Neuronal stem cell (in vitro differentiated cells): ENCODE measurements around the gene MKNK1.

Experiments
- DNase-seq: peaks from one replicate; pipeline ENCODE4 v3.0.0-alpha.2; 2013; ENCODE audit warnings: low spot score
- H2AFZ ChIP-seq: one replicate; pipeline ENCODE4 v1.6.1; 2013; ENCODE audit warnings: mild to moderate bottlenecking, low read length, inconsistent platforms
- H2AK5ac ChIP-seq: 2 replicates; pipeline ENCODE4 v1.6.1; 2013; ENCODE audit warnings: low read depth, mild to moderate bottlenecking, inconsistent platforms, low read length, moderate library complexity, mixed read lengths
- H2BK120ac ChIP-seq: 2 replicates; pipeline ENCODE4 v1.6.1; 2013; ENCODE audit warnings: low read depth, mild to moderate bottlenecking, inconsistent platforms, low read length, moderate library complexity, mixed read lengths
- H2BK12ac ChIP-seq: one replicate; pipeline ENCODE4 v1.6.1; 2013; ENCODE audit warnings: low read length, inconsistent platforms
- H2BK15ac ChIP-seq: 2 replicates; pipeline ENCODE4 v1.6.1; 2013; ENCODE audit warnings: mild to moderate bottlenecking, low read length, inconsistent platforms, mixed read lengths
- H2BK5ac ChIP-seq: one replicate; pipeline ENCODE4 v1.6.1; 2013; ENCODE audit warnings: inconsistent platforms, mild to moderate bottlenecking, low read length, moderate library complexity
- H3K14ac ChIP-seq: one replicate; pipeline ENCODE4 v1.6.1; 2013; ENCODE audit warnings: low read length, inconsistent platforms
- H3K18ac ChIP-seq: 2 replicates; pipeline ENCODE4 v1.6.1; 2013; ENCODE audit warnings: low read length, inconsistent platforms
- H3K23ac ChIP-seq: 2 replicates; pipeline ENCODE4 v1.6.1; 2013; ENCODE audit warnings: low read depth, mild to moderate bottlenecking, mixed read lengths, low read length, inconsistent platforms; ENCODE audit not compliant: poor library complexity
- H3K27ac ChIP-seq: replicated peaks from 3 replicates; pipeline ENCODE4 v1.5.1; 2013; ENCODE audit warnings: low read length, inconsistent platforms
- H3K27me3 ChIP-seq, 3 experiments: 2 replicates each; pipeline ENCODE4 v1.6.1; 2013; ENCODE audit warnings: low read length in 3 of 3, mild to moderate bottlenecking in 2 of 3, inconsistent platforms in 1 of 3, low read depth in 1 of 3, mixed read lengths in 1 of 3, moderate library complexity in 1 of 3; ENCODE audit not compliant: control insufficient read depth in 3 of 3, insufficient read depth in 3 of 3
- H3K36me3 ChIP-seq, 2 donors: replicated peaks in 1 of 2; 2 replicates each; pipeline ENCODE4 v1.6.1; 2013; ENCODE audit warnings: low read length in 2 of 2; ENCODE audit not compliant: control insufficient read depth in 2 of 2, insufficient read depth in 2 of 2
- H3K4ac ChIP-seq: 2 replicates; pipeline ENCODE4 v1.6.1; 2013; ENCODE audit warnings: inconsistent platforms, mild to moderate bottlenecking, low read length, moderate library complexity
- H3K4me1 ChIP-seq, 2 donors: 1 replicate in 1 of 2; 2 replicates in 1 of 2; pipeline ENCODE4 v1.6.1; 2013; ENCODE audit warnings: low read length in 2 of 2, low read depth in 1 of 2; ENCODE audit not compliant: control insufficient read depth in 2 of 2, insufficient read depth in 1 of 2
- H3K4me2 ChIP-seq: one replicate; pipeline ENCODE4 v1.6.1; 2013; ENCODE audit warnings: mild to moderate bottlenecking, low read length, inconsistent platforms; ENCODE audit not compliant: insufficient read depth, poor library complexity, severe bottlenecking
- H3K4me3 ChIP-seq, 2 donors: 2 replicates each; pipeline ENCODE4 v1.5.1; 2013; ENCODE audit warnings: low read length in 2 of 2, mild to moderate bottlenecking in 2 of 2, inconsistent platforms in 1 of 2, moderate library complexity in 1 of 2
- H3K79me1 ChIP-seq: one replicate; pipeline ENCODE4 v1.6.1; 2013; ENCODE audit warnings: low read depth, mild to moderate bottlenecking, inconsistent platforms, low read length, moderate library complexity
- H3K9ac ChIP-seq: one replicate; pipeline ENCODE4 v1.6.1; 2013; ENCODE audit warnings: mild to moderate bottlenecking, low read depth, low read length, inconsistent platforms; ENCODE audit not compliant: poor library complexity
- H3K9me3 ChIP-seq, 2 donors: replicated peaks in 1 of 2; 2 replicates each; pipeline versions ENCODE3 to v1.6.1; 2013; ENCODE audit warnings: low read length in 2 of 2, mild to moderate bottlenecking in 2 of 2, inconsistent platforms in 1 of 2, low read depth in 1 of 2, mixed read lengths in 1 of 2, moderate library complexity in 1 of 2; ENCODE audit not compliant: control insufficient read depth in 2 of 2, insufficient read depth in 1 of 2
- H4K8ac ChIP-seq: one replicate; pipeline ENCODE4 v1.6.1; 2013; ENCODE audit warnings: low read depth, mild to moderate bottlenecking, inconsistent platforms, low read length, moderate library complexity
- H4K91ac ChIP-seq: one replicate; pipeline ENCODE4 v1.6.1; 2013; ENCODE audit warnings: low read length, low read depth, mild to moderate bottlenecking, inconsistent platforms; ENCODE audit not compliant: poor library complexity
- WGBS, 2 donors: extraction: QIAGEN DNeasy Blood & Tissue Kit; methylation state at CpG; one replicate each; pipeline ENCODE4 v1.1.7; 2013; ENCODE audit warnings: missing lambda C conversion rate in 2 of 2, mixed read lengths in 1 of 2; ENCODE audit not compliant: insufficient read length in 2 of 2, insufficient replicate concordance in 1 of 2; ENCODE audit errors: extremely low coverage in 2 of 2; 5-methylcytosine and 5-hydroxymethylcytosine counted together

Gene MKNK1

GRCh38 chr1:46581681-46582455 lies 22.2 kb downstream of the MKNK1 start:
- no peak overlapping the region for H2BK12ac ChIP-seq
- H3K27me3 ChIP-seq: no peaks in the 10 kb centered on the region
- H3K36me3 ChIP-seq: peaks cover 5 to 53% of the 10 kb centered on the region in 2 donors
- no peak overlapping the region for H2AFZ ChIP-seq
- no peak overlapping the region for H4K91ac ChIP-seq
- H3K9ac ChIP-seq: no peak overlapping the region
- peaks cover 0 to 5% of the 10 kb centered on the region in 2 donors for H3K4me1 ChIP-seq
- no CpG with 5 or more reads among the region's 4 CpGs for WGBS, 2 donors
- H4K8ac ChIP-seq: no peak overlapping the region
- no peak overlapping the region for H3K18ac ChIP-seq
- H3K23ac ChIP-seq: no peak overlapping the region
- H3K79me1 ChIP-seq: no peaks in the 10 kb centered on the region
- DNase-seq: no peak
- H2BK120ac ChIP-seq: no peak overlapping the region
- H3K14ac ChIP-seq: no peak overlapping the region
- H3K4me2 ChIP-seq: no peak overlapping the region
- no peak overlapping the region for H3K27ac ChIP-seq
- H3K4me3 ChIP-seq: no peak overlapping the region
- H3K9me3 ChIP-seq: no peaks in the 10 kb centered on the region
- H2BK5ac ChIP-seq: no peak overlapping the region
- no peak overlapping the region for H3K4ac ChIP-seq
- H2BK15ac ChIP-seq: no peak overlapping the region
- H2AK5ac ChIP-seq: no peak overlapping the region

GRCh38 chr1:46580140-46580903 lies 23.7 kb downstream of the MKNK1 start:
- no peak for DNase-seq

GRCh38 chr1:46577671-46578070 lies 26.4 kb downstream of the MKNK1 start:
- no peak overlapping the region for H3K14ac ChIP-seq
- no peak overlapping the region for H3K27ac ChIP-seq
- H2BK12ac ChIP-seq: no peak overlapping the region
- DNase-seq: no peak
- peaks cover 5 to 34% of the 10 kb centered on the region in 2 donors for H3K36me3 ChIP-seq
- H3K23ac ChIP-seq: no peak overlapping the region
- H2BK120ac ChIP-seq: no peak overlapping the region
- no peak overlapping the region for H2BK15ac ChIP-seq
- no peaks in the 10 kb centered on the region for H3K9me3 ChIP-seq
- no peak overlapping the region for H4K8ac ChIP-seq
- no peak overlapping the region for H3K4me2 ChIP-seq
- H3K4me3 ChIP-seq: no peak overlapping the region
- no peak overlapping the region for H3K4ac ChIP-seq
- no CpG with 5 or more reads among the region's 4 CpGs for WGBS, 2 donors
- no peaks in the 10 kb centered on the region for H3K79me1 ChIP-seq
- H2AFZ ChIP-seq: no peak overlapping the region
- no peak overlapping the region for H3K9ac ChIP-seq
- H4K91ac ChIP-seq: no peak overlapping the region
- no peaks in the 10 kb centered on the region for H3K27me3 ChIP-seq
- H3K18ac ChIP-seq: no peak overlapping the region
- H2BK5ac ChIP-seq: no peak overlapping the region
- H2AK5ac ChIP-seq: no peak overlapping the region
- H3K4me1 ChIP-seq: peaks cover 4 to 8% of the 10 kb centered on the region in 2 donors

More at GRCh38 chr1:46580140-46580903, 23.7 kb downstream of the MKNK1 start:
- Histone ChIP-seq H4K91ac (no peak overlapping the region), H3K4ac (no peak overlapping the region), H3K4me1 (peaks cover 3 to 7% of the 10 kb centered on the region in 2 donors), H3K36me3 (peaks cover 5 to 53% of the 10 kb centered on the region in 2 donors), H3K18ac (no peak overlapping the region), H2AFZ (no peak overlapping the region), H2BK12ac (no peak overlapping the region), H3K4me2 (no peak overlapping the region), H2BK5ac (no peak overlapping the region), H3K9ac (no peak overlapping the region), H3K27me3 (no peaks in the 10 kb centered on the region), H4K8ac (no peak overlapping the region), H3K23ac (no peak overlapping the region), H2BK15ac (no peak overlapping the region), H3K27ac (no peak overlapping the region), H3K9me3 (no peaks in the 10 kb centered on the region), H3K4me3 (no peak overlapping the region), H2BK120ac (no peak overlapping the region), H2AK5ac (no peak overlapping the region), H3K14ac (no peak overlapping the region), H3K79me1 (no peaks in the 10 kb centered on the region)
- no CpG with 5 or more reads among the region's 6 CpGs for WGBS, 2 donors

GRCh38 chr1:46576596-46576995 lies 27.5 kb downstream of the MKNK1 start:
- H2AK5ac ChIP-seq: no peak overlapping the region
- no CpG with 5 or more reads among the region's 6 CpGs for WGBS, 2 donors

More at GRCh38 chr1:46576596-46576995, 27.5 kb downstream of the MKNK1 start:
- Histone ChIP-seq H4K91ac (no peak overlapping the region), H2AFZ (no peak overlapping the region), H2BK12ac (no peak overlapping the region), H3K4me2 (no peak overlapping the region), H3K27me3 (no peaks in the 10 kb centered on the region), H3K18ac (peak overlapping the region; percentile 72), H2BK15ac (no peak overlapping the region), H2BK120ac (no peak overlapping the region), H3K9me3 (no peaks in the 10 kb centered on the region), H2BK5ac (peak overlapping the region; percentile 78), H3K14ac (peak overlapping the region; percentile 9), H3K4me3 (no peak overlapping the region), H3K4me1 (peaks cover 4 to 5% of the 10 kb centered on the region in 2 donors), H3K36me3 (peaks cover 3 to 24% of the 10 kb centered on the region in 2 donors), H3K23ac (no peak overlapping the region), H3K9ac (no peak overlapping the region), H3K27ac (no peak overlapping the region), H3K4ac (no peak overlapping the region), H4K8ac (no peak overlapping the region), H3K79me1 (no peaks in the 10 kb centered on the region)
- no peak for DNase-seq
